Liver (tissue), 9 donors: Measurements from ENCODE around the gene ACER2. TPM values are rescaled to one million over a fixed set of nuclear protein-coding genes. Genes with fewer than 3 reads are reported as not detected.

Experiments used
- DNase-seq: peaks from one replicate; pipeline ENCODE4 v3.0.0-alpha.2; 2017; ENCODE audit warnings: low spot score
- H3K27ac ChIP-seq, 2 donors: one replicate each; pipeline ENCODE4 v1.7.0; 2013; ENCODE audit warnings: inconsistent platforms in 2 of 2, low read length in 2 of 2, control low read depth in 1 of 2, low read depth in 1 of 2, mild to moderate bottlenecking in 1 of 2
- H3K27me3 ChIP-seq, 4 donors: one replicate each; pipeline versions ENCODE4 v1.6.1 to v1.7.0; 2013; ENCODE audit warnings: low read length in 3 of 4, inconsistent platforms in 1 of 4, mild to moderate bottlenecking in 1 of 4, moderate library complexity in 1 of 4; ENCODE audit not compliant: control insufficient read depth in 4 of 4, insufficient read depth in 4 of 4
- H3K36me3 ChIP-seq, 4 donors: one replicate each; pipeline versions ENCODE4 v1.6.1 to v1.7.0; 2013; ENCODE audit warnings: low read length in 3 of 4, mild to moderate bottlenecking in 3 of 4, low read depth in 1 of 4, moderate library complexity in 1 of 4; ENCODE audit not compliant: control insufficient read depth in 4 of 4, insufficient read depth in 3 of 4
- H3K4me1 ChIP-seq, 4 donors: one replicate each; pipeline versions ENCODE4 v1.6.1 to v1.7.0; 2013; ENCODE audit warnings: low read length in 3 of 4, mild to moderate bottlenecking in 3 of 4, moderate library complexity in 1 of 4; ENCODE audit not compliant: control insufficient read depth in 4 of 4, insufficient read depth in 4 of 4
- H3K4me3 ChIP-seq, 3 donors: one replicate each; pipeline versions ENCODE4 v1.6.1 to v1.7.0; 2013; ENCODE audit warnings: low read length in 3 of 3, control low read depth in 1 of 3, low read depth in 1 of 3, mild to moderate bottlenecking in 1 of 3
- H3K9ac ChIP-seq, 2 donors: one replicate each; pipeline ENCODE4 v1.7.0; 2013; ENCODE audit warnings: low read length in 2 of 2, mild to moderate bottlenecking in 2 of 2, moderate library complexity in 2 of 2, control low read depth in 1 of 2, low read depth in 1 of 2
- H3K9me3 ChIP-seq, 4 donors: one replicate each; pipeline versions ENCODE4 v1.6.1 to v1.7.0; 2013; ENCODE audit warnings: low read length in 3 of 4; ENCODE audit not compliant: control insufficient read depth in 4 of 4
- EGR1 ChIP-seq, 2 donors: IDR thresholded peaks; 2 replicates each; pipeline ENCODE4 v1.6.1; 2016 to 2018; ENCODE audit warnings: antibody characterized with exemption in 2 of 2, low read depth in 2 of 2
- FOXA2 ChIP-seq: IDR thresholded peaks from 2 replicates; pipeline ENCODE4 v1.6.1; 2016; ENCODE audit warnings: antibody characterized with exemption
- GABPA ChIP-seq, 2 donors: IDR thresholded peaks in 1 of 2; conservative IDR thresholded peaks in 1 of 2; 2 replicates each; pipeline ENCODE4 v1.6.1; 2016; ENCODE audit warnings: antibody characterized with exemption in 2 of 2, mild to moderate bottlenecking in 1 of 2, moderate library complexity in 1 of 2
- HNF4A ChIP-seq, 2 donors: conservative IDR thresholded peaks; 2 replicates each; pipeline ENCODE4 v1.6.1; 2016; ENCODE audit warnings: antibody characterized with exemption in 2 of 2, mild to moderate bottlenecking in 2 of 2
- NR2F2 ChIP-seq: IDR thresholded peaks from 2 replicates; pipeline ENCODE4 v1.6.1; 2016; ENCODE audit warnings: antibody characterized with exemption
- RAD21 ChIP-seq, 2 donors: IDR thresholded peaks; 2 replicates each; pipeline ENCODE4 v1.6.1; 2016; ENCODE audit warnings: antibody characterized with exemption in 2 of 2, mild to moderate bottlenecking in 2 of 2
- SP1 ChIP-seq: IDR thresholded peaks from 2 replicates; pipeline ENCODE4 v1.6.1; 2018; ENCODE audit warnings: antibody characterized with exemption, mild to moderate bottlenecking
- TAF1 ChIP-seq: conservative IDR thresholded peaks from 2 replicates; pipeline ENCODE4 v1.6.1; 2016; ENCODE audit warnings: antibody characterized with exemption, mild to moderate bottlenecking
- YY1 ChIP-seq: IDR thresholded peaks from 2 replicates; pipeline ENCODE4 v1.6.1; 2016; ENCODE audit warnings: antibody characterized with exemption, mild to moderate bottlenecking
- WGBS: extraction: QIAGEN DNeasy Blood & Tissue Kit; methylation state at CpG from one replicate; pipeline ENCODE4 v1.1.7; 2013; 5-methylcytosine and 5-hydroxymethylcytosine counted together
- polyA plus RNA-seq, 2 donors: library from polyadenylated mRNA; stranded (reverse) in 1 of 2; unstranded in 1 of 2; fragments of 200-250 nt in 1 of 2; fragments of >200 nt in 1 of 2; fragmentation: Nextera tagmentation in 1 of 2; extraction: Ambion mirVana in 1 of 2; gene quantifications; one replicate each; pipeline versions ENCODE4 v1.2.1 to v1.2.3, GENCODE V29; 2013 to 2015
- total RNA-seq, 2 donors: library from RNA; depleted of rRNA; stranded (reverse); fragments of >200 nt; gene quantifications; one replicate each; pipeline ENCODE4 v1.2.3, GENCODE V29; 2014
- TF ChIP-seq, protein P1 (sequence below): fragments of 150-350 bp; IDR thresholded peaks from 2 replicates; pipeline ENCODE4 v1.5.1; 2017; ENCODE audit warnings: improper control_type of control experiment, low read depth, low read length; ENCODE audit not compliant: missing input control
- TF ChIP-seq, protein P2 (sequence below): IDR thresholded peaks from 2 replicates; pipeline ENCODE4 v1.6.1; 2016; ENCODE audit warnings: antibody characterized with exemption
- donor health status: healthy.
- donor health status: healthy.
- donor health status: healthy.
- donor health status: healthy.
- donor health status: healthy.

The ACER2 gene
- total and polyA plus RNA-seq, 4 donors, result 0.47 to 4.0 (median 1.9) TPM

DNA sequence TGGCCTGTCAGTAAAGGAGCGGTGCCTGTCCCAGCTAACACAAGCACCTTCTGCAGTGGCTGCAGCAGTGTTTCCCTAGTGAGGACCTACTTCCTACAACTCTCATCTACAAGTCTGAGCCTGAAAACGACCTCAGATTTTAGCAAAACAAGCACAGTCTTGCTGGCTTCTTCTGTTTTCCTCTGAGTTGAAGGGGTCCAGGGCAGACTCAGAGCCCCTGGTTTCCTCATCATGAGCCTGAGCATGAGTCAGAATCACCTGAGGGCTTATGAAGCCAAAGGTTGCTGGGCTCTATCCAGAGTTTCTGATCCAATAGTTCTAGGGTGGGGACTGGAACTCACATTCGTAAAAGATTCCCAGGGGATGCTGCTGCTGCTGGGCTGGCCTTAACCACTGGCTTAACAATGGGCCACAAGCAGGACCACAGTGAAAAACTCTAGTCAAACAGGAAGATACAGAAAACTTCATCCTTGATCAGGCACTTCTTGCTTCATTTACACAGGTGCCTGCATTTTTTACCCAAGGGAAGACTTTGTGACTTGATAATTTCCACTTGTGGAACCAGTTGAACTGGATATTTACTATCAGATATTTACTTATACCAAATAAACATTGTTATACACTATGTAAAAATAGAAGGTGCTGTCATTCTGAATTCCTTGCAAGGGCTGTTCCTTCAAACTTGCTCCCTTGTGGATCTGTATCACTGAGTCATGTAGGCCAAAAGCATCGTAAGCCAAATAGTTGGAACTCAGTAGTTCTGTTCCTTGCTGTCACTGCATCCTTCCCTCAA lies 4.3 kb upstream of the ACER2 start:
- no peak for DNase-seq
- WGBS, result 85% methylated on average over 4 of the region's 4 CpGs
- H3K4me3 ChIP-seq, result no peak overlapping the region
- no peaks in the 10 kb centered on the region for H3K9me3 ChIP-seq
- no peak for TF ChIP-seq YY1
- H3K9ac ChIP-seq, result no peak overlapping the region
- no peaks in the 10 kb centered on the region for H3K36me3 ChIP-seq
- H3K4me1 ChIP-seq, result peaks cover 0 to 10% (median 6%) of the 10 kb centered on the region in 4 donors
- no peaks in the 10 kb centered on the region for H3K27me3 ChIP-seq
- H3K27ac ChIP-seq, result no peak overlapping the region

DNA sequence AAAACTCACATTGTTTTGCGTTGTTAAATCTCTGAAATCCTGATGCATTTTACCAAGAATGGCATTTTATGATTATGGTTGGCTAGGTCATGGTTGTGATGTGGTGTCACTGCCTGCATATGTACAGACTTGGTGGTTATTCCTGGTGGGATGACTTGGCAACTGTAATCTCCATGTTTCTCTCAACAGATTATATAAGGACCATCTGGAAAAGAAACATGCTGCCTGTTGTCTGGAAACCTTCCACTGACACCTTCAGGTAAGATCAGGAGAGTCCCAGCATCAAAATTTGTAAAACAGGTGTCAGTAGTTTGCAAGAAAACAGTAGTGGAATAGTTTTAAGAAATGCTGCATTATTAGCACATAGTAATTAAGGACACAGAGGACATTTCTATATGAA lies 3.0 kb upstream of the ACER2 start:
- H3K9me3 ChIP-seq, result no peaks in the 10 kb centered on the region
- H3K4me3 ChIP-seq, result no peak overlapping the region
- H3K4me1 ChIP-seq, result peaks cover 0 to 16% (median 11%) of the 10 kb centered on the region in 4 donors
- 95% methylated on average over 1 of the region's 1 CpG for WGBS
- no peak for DNase-seq
- no peaks in the 10 kb centered on the region for H3K36me3 ChIP-seq
- no peak overlapping the region for H3K27ac ChIP-seq
- no peak for TF ChIP-seq SP1
- TF ChIP-seq, protein P1, sequence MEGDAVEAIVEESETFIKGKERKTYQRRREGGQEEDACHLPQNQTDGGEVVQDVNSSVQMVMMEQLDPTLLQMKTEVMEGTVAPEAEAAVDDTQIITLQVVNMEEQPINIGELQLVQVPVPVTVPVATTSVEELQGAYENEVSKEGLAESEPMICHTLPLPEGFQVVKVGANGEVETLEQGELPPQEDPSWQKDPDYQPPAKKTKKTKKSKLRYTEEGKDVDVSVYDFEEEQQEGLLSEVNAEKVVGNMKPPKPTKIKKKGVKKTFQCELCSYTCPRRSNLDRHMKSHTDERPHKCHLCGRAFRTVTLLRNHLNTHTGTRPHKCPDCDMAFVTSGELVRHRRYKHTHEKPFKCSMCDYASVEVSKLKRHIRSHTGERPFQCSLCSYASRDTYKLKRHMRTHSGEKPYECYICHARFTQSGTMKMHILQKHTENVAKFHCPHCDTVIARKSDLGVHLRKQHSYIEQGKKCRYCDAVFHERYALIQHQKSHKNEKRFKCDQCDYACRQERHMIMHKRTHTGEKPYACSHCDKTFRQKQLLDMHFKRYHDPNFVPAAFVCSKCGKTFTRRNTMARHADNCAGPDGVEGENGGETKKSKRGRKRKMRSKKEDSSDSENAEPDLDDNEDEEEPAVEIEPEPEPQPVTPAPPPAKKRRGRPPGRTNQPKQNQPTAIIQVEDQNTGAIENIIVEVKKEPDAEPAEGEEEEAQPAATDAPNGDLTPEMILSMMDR, result no peak
- no peak for TF ChIP-seq NR2F2
- no peak for TF ChIP-seq EGR1 (IDR thresholded peaks at IDR 0.05; ENCODE audit: low read depth in 2 of 2)
- TF ChIP-seq, protein P2, sequence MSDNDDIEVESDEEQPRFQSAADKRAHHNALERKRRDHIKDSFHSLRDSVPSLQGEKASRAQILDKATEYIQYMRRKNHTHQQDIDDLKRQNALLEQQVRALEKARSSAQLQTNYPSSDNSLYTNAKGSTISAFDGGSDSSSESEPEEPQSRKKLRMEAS, result no peak
- no peak for TF ChIP-seq HNF4A (conservative IDR thresholded peaks at IDR 0.05)
- no peak for TF ChIP-seq TAF1
- TF ChIP-seq GABPA (IDR thresholded peaks at IDR 0.05 in 1 of 2, conservative IDR thresholded peaks at IDR 0.05 in 1 of 2), result no peak
- no peak for TF ChIP-seq FOXA2
- no peak for TF ChIP-seq RAD21 (IDR thresholded peaks at IDR 0.05)
- H3K27me3 ChIP-seq, result no peaks in the 10 kb centered on the region
- H3K9ac ChIP-seq, result no peak overlapping the region

DNA sequence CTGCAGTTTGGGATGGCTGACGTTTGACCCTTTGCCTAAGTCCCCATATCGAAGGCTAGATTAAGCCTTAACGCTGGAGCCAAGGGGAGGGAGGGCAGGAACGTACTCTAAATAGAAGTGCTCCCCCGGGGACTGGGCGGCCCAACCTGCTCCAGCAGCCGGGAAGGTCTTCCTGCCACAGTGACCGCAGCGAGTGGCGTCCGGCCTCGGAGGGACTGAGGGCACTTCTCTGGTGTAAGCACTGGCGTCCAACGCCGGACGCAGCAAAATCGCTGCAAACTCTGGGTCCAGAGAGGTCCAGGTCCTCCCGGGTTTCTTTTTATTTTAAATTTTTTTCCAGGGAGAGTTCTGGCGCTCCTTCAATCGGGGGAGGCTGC lies 505 bp upstream of the ACER2 start:
- Histone ChIP-seq H3K4me3 (peak overlapping the region; percentile 18 to 90 (median 71)), H3K9ac (peak overlapping the region in 1 of 2 donors; percentile 10), H3K27ac (peak overlapping the region; percentile 64 to 76), H3K27me3 (no peaks in the 10 kb centered on the region), H3K36me3 (no peaks in the 10 kb centered on the region), H3K4me1 (peaks cover 0 to 16% (median 11%) of the 10 kb centered on the region in 4 donors), H3K9me3 (no peaks in the 10 kb centered on the region)
- DNase-seq, result no peak
- WGBS, result 14% methylated on average over 20 of the region's 20 CpGs
- peak; percentile 52 for TF ChIP-seq NR2F2
- TF ChIP-seq, protein P1, result no peak
